Measurements from ENCODE around the gene ZFAND5.

- TF ChIP-seq CTCF (IDR thresholded peaks at IDR 0.05) (no peak), POLR2A (IDR thresholded peaks at IDR 0.05) (no peak), POLR2AphosphoS5 (IDR thresholded peaks at IDR 0.05; ENCODE audit: insufficient read depth in 1 of 2, low read depth in 1 of 2) (no peak)
Measured at GRCh38 chr9:72334658-72335337, 30.2 kb downstream of the ZFAND5 start.

Measured in vagina (tissue), 2 donors.